ENCODE measurements around the gene SLC30A1.

DNA sequence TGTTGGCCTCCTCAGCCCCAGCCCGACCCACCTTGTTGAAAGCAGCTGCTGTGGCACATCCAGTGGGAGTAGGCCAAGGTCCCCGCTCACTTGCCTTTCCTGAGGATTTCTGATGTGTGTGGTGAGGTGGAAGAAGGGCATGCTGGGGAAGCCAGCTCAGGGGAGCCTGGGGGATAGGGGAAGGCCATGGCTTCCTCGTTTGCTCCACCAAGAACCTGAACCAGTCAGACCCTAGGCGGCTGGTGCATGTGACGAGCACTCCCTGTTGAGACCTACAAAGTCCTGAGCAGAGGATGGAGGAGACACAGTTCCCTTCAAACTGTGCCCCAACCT lies 38.0 kb upstream of the SLC30A1 start:
- TF ChIP-seq, protein P1, sequence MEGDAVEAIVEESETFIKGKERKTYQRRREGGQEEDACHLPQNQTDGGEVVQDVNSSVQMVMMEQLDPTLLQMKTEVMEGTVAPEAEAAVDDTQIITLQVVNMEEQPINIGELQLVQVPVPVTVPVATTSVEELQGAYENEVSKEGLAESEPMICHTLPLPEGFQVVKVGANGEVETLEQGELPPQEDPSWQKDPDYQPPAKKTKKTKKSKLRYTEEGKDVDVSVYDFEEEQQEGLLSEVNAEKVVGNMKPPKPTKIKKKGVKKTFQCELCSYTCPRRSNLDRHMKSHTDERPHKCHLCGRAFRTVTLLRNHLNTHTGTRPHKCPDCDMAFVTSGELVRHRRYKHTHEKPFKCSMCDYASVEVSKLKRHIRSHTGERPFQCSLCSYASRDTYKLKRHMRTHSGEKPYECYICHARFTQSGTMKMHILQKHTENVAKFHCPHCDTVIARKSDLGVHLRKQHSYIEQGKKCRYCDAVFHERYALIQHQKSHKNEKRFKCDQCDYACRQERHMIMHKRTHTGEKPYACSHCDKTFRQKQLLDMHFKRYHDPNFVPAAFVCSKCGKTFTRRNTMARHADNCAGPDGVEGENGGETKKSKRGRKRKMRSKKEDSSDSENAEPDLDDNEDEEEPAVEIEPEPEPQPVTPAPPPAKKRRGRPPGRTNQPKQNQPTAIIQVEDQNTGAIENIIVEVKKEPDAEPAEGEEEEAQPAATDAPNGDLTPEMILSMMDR (conservative IDR thresholded peaks at IDR 0.05 in 1 of 2, IDR thresholded peaks at IDR 0.05 in 1 of 2; ENCODE audit: low read depth in 1 of 2, low read length in 2 of 2) = no peak
- TF ChIP-seq EZH2 (IDR thresholded peaks at IDR 0.05; ENCODE audit: low read length, missing control alignments) = no peak
